ENCODE measurements around the gene PAGE2B.
"Not testable (repeated sequence)": the region's sequence is repeated elsewhere in the genome, so short reads cannot be mapped to it uniquely, and the experiment has no call there.

The PAGE2B gene

GRCh38 chrX:55107911-55108310, 33.1 kb downstream of the PAGE2B start:
- DNase-seq (ENCODE audit: low read depth in 2 of 2, low spot score in 1 of 2) = no peak

- no peak for DNase-seq (ENCODE audit: low read depth in 2 of 2, low spot score in 1 of 2)
Observed at GRCh38 chrX:55109306-55109705, 34.5 kb downstream of the PAGE2B start.

GRCh38 chrX:55111578-55112254, 36.9 kb downstream of the PAGE2B start:
- DNase-seq (ENCODE audit: low read depth in 2 of 2, low spot score in 1 of 2) = no peak

- not testable (repeated sequence) for DNase-seq (ENCODE audit: low read depth in 2 of 2, low spot score in 1 of 2)
Observed at GRCh38 chrX:55116589-55116988, 41.8 kb downstream of the PAGE2B start.

GRCh38 chrX:55118574-55118973, 43.7 kb downstream of the PAGE2B start:
- DNase-seq (ENCODE audit: low read depth in 2 of 2, low spot score in 1 of 2) = no peak

GRCh38 chrX:55119271-55119670, 44.4 kb downstream of the PAGE2B start:
- no peak for DNase-seq (ENCODE audit: low read depth in 2 of 2, low spot score in 1 of 2)

- no peak for DNase-seq (ENCODE audit: low read depth in 2 of 2, low spot score in 1 of 2)
Observed at GRCh38 chrX:55119712-55120111, 44.9 kb downstream of the PAGE2B start.

GRCh38 chrX:55120761-55121358, 46.0 kb downstream of the PAGE2B start:
- no peak for DNase-seq (ENCODE audit: low read depth in 2 of 2, low spot score in 1 of 2)

GRCh38 chrX:55123900-55124299, 49.1 kb downstream of the PAGE2B start:
- no peak for DNase-seq (ENCODE audit: low read depth in 2 of 2, low spot score in 1 of 2)

- no peak for DNase-seq (ENCODE audit: low read depth in 2 of 2, low spot score in 1 of 2)
Observed at GRCh38 chrX:55127692-55128091, 52.9 kb downstream of the PAGE2B start.

Measured in stimulated activated CD8-positive, alpha-beta memory T cell treated with anti-CD3 and anti-CD28 coated beads, Interleukin-4, amount 100 ng/mL, for 4 hours (primary cell).